GM18909 (cell line): ENCODE results near the gene TEAD3.

Experiments used
- ATAC-seq: cut with Tn5 transposase; IDR thresholded peaks from one replicate; pipeline ENCODE4 v1.9.1; 2021; ENCODE audit warnings: mild to moderate bottlenecking; ENCODE audit not compliant: unreplicated experiment, poor library complexity

TEAD3 gene

DNA sequence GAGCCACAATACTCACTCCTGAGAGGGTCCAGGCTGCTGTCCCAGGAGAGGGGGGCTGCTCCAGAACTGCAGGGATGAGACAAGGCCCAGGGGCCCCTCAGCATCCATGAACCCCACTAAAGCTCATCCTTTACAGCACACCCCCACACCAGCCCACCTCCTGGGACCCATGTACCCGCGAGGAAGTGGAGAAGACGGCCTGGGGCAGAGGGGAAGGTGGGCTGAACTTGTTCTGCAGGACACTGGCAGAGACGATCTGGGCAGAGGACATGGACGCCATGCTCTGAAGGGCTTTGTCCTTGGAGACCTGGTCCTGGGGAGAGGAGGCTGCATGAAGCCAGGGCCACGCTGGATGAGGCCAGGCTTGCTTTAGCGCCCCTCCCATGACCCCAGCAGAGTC lies 18.6 kb downstream of the TEAD3 start:
- ATAC-seq: no peak

- no peak for ATAC-seq
Observed at GRCh38 chr6:35477551-35478179, 19.2 kb downstream of the TEAD3 start.

DNA sequence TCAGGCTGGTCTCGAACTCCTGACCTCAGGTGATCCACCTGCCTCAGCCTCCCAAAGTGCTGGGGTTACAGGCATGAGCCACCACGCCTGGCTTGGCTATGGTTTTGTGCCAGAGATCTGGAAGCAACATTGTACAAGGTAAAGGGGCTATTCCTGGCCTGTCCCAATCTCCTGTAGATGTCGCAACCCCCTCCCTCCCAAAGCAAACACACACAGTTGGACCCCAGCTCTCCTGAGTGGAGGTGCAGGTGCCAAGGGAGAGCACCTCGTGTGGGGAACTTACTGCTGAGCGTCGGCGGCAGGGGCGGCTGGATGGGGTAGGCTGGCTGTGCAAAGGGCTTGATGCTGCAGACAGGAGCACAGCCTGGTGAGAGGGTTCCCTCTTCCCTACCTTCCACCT lies 19.9 kb downstream of the TEAD3 start:
- ATAC-seq: no peak

DNA sequence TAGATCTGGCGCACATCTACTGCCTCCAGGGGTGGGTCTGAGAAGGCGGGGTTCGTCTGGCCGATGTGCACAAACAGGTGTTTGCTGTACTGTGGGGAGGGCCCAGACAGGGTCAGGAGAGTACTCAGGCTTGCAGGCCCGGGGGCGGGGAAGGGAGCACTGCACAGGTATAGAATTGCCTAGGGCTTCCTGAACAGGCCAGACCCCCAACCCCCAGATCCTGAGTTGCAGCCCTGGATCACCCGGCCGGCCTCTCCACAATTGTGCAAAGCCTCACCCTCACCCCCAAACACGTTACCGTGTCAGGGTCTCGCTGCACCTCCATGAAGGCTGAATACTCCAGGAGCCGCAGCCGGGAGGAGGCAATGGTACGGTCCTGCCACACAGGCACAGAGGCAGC lies 20.9 kb downstream of the TEAD3 start:
- ATAC-seq: no peak

DNA sequence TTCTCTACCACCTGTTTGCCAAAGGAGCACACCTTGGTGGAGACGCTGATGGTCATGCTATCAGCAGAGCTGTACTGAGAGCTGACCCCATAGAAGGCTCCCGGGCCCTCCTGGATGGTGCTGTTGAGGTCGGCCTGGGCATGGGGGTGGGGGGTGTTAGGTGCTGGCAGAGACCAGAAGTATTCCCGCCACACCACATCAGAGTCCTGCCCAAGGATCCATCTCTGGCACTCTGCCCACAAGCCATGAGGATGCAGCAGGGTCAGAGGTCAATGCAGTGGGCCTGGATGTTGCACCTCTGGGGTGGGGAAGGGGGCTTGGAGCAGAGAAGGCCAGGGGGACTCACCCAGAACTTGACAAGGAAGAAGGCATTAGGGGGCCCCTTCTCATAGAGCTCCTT lies 21.3 kb downstream of the TEAD3 start:
- no peak for ATAC-seq

DNA sequence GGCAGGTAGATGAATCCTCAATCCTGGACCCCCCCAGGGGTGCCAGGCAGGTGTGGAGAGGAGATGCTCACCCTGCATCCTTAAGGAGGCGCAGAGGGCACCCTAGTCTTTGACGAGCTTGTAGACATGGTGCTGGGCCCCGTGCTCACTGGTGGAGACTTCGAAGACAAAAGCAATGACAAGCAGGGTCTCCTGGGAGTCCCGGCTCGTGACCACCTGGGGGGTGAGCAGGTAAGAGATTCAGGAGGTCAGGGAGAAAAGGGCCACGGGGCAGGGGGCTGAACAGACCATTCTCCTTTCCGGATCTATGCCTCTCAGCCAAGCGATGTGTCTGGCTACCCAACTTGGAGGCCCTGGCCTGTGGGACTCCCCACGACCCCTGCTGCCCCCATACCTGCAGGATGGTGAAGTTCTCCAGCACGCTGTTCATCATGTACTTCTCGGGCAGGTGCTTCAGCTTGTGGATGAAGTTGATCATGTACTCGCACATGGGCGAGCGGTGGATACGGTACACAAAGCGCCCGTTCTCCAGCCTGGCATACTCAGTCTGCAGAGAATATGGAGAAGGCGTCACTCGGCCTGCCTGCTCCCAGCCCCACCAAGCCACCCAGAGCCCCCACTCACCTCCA lies 21.8 kb downstream of the TEAD3 start:
- ATAC-seq: no peak

DNA sequence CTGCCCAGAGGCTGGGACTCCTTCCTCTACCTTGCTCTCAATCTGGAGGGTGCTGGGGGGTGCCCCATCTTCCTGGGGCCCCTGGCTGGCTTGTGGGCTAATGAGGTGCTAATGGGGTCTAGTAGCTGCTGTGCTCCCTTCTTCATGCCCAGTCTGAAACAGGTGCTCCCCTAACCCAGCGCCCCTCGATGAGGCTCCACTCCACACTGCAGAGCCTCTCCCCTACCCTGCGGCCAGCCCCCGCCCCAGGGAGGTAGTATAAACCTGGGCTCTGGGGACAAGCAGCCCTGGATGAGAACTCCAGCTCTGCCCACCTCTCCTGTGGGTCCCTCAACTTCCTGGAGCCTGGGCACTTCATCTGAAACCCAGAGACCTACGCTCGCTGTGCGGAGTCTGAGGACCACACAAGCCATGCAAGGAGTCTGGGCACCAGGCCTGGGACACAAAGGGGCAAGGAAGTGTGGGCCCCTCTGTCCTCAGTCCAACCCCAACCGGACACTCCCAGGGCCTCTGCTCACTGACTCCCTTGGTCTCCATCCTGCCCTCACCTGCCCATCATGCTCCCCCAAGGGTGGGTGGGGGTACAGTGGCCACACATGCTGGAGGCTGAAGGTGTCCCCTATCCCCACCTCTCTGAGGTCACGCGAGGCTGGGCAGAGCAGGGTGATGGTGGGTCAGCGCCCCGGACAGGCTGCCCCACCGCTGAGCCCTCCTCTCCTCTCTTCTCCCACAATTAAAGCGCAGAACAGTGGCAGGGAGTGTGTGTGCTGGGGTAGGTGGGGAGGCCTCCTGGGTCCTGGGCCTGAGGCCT lies 22.5 kb downstream of the TEAD3 start:
- no peak for ATAC-seq

GRCh38 chr6:35473850-35474130 lies 23.1 kb downstream of the TEAD3 start:
- no peak for ATAC-seq

DNA sequence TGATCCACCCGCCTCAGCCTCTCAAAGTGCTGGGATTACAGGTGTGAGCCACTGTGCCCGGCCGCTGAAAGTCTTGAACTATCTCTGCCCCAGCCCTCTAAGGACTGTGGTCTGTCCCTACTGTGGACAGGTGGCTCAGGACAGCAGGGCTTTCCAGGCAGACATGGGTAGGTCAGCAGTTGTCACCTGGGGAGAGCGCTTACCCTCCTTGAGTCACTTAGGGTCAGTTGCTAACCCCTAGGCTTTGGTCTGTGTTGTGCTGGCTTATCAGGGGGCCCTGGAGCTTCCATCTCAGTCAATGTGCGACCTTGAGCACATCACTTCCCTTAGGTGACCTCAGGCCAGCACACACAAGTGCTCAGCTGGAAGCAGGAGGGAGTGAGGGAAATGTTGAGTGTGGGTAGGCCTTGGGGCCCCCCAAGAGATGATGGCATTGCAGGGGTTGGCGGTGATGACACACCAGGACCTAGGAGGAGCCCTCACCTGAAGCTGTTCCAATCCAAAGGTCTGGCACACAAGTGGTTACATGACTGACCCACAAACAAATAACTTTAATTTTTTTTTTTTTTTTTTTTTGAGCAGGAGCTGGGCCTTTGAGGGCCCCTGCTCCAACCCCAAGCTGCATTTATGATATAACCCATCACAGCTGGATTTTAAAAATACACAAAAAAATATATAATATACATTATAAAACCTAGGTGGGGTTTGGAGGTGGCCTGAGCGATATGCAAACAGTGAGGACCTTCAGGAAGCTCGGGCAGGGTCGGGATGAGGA lies 23.6 kb downstream of the TEAD3 start:
- no peak for ATAC-seq

- no peak for ATAC-seq
Observed at GRCh38 chr6:35471836-35472345, 25.0 kb downstream of the TEAD3 start.

GRCh38 chr6:35470663-35471120 lies 26.2 kb downstream of the TEAD3 start:
- ATAC-seq: no peak

- ATAC-seq: no peak
Observed at GRCh38 chr6:35469751-35470662, 26.9 kb downstream of the TEAD3 start.

DNA sequence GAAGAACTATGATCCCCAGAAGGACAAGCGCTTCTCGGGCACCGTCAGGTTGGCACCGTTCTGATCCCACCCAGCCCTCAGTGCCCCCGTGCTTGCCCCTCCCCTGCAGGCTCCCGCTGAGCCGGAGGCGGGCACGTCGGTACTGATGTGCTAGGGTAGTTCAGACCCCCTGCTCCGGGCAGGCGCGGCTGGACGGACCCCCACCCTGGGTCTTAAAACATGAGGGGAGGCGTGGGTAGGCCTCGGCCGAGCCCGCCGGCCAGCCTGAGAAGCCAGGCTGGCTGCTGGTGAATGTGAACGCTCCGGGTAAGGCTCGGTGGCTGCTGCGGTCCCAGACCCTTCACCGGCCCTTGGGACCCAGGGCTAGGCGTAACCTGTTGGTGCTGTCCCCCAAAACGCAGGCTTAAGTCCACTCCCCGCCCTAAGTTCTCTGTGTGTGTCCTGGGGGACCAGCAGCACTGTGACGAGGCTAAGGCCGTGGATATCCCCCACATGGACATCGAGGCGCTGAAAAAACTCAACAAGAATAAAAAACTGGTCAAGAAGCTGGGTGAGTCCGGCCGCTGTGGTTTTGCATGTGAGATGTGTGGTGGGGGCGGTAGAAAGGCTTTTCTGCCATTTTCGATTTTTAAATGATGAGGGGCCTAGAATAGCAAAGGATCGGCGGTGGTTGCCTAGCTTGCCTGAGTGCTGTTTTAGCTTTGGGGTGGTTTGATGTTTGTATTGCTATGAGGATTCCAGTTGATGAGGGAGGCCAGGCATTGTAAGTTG lies 27.7 kb downstream of the TEAD3 start:
- ATAC-seq: no peak

- ATAC-seq: peak; percentile 79
Observed at GRCh38 chr6:35468181-35468979, 28.5 kb downstream of the TEAD3 start, which contains the start of gene RPL10A. Gene RPL10A, plus strand, starts transcription at chr6:35468401. Its CDS starts 34 bp downstream, at chr6:35468435.

GRCh38 chr6:35465646-35466045 lies 31.2 kb downstream of the TEAD3 start:
- ATAC-seq: no peak

DNA sequence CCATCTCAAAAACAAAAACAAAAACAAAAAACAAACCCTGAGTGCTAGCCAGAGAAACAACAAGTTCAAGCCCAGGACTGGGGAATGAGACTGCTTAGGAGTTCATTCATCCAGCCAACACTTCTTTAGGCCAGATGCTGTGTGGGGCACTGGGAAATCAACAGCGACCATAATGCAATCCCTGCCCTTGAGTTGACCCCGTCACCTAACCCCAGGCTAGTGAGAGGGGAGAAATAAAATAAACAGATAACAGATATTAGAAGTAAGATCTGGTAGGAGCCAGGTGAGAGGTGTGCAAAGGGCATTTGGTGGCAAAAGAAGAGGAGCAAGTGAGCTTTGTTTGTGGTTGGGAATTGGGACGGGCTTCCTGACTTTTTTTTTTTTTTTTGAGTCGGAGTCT lies 33.6 kb downstream of the TEAD3 start:
- no peak for ATAC-seq

DNA sequence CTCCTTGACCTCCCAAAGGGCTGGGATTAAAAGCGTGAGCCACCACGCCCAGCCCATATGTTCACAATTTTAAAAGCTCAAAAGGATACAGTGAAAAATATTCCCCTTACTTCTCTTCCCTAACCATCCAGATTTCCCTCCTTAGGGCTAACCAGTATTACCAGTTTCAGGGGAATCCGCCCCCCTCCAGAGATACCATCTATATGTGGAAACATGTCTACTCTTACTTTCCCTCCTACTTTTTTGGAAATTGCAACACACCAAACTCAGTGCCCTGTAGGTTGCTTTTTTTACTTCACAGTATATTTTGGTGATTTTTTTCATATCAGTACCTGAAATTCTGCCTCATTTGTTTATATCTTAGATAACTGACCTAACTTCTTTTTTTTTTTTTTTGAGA lies 35.6 kb downstream of the TEAD3 start:
- ATAC-seq: no peak

DNA sequence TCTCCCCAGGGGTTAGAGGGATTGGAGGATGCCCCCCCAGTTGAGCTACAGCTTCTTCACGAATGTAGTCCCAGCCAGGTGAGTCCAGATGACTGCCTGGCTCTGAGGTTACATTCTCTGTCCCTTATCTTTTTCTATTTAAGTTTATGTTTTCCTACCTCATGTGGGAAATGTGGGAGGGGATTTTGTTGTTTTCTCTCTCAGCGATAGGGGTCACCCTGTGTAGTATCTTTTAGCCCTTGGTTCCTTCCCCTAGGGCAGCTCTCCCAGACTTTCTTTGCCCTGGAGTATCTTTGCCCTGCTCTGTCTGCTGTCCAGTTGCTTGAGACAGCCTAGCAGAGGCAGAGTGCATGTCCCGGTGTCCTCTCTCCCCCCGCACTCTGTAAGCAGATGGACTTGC lies 39.0 kb downstream of the TEAD3 start:
- no peak for ATAC-seq
